Activated CD4-positive, alpha-beta T cell treated with anti-CD3 and anti-CD28 coated beads, Interleukin-2, Interleukin-4, amounts not matched to agents 100 ng/mL and 50 ng/mL, durations not matched to agents 16 hours and 8 hours (primary cell): ENCODE results near the gene MSGN1.

Experiments used
- DNase-seq: peaks from one replicate; pipeline ENCODE4 v3.0.0-alpha.2; 2020; ENCODE audit warnings: low spot score

Gene MSGN1, protein sequence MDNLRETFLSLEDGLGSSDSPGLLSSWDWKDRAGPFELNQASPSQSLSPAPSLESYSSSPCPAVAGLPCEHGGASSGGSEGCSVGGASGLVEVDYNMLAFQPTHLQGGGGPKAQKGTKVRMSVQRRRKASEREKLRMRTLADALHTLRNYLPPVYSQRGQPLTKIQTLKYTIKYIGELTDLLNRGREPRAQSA

DNA sequence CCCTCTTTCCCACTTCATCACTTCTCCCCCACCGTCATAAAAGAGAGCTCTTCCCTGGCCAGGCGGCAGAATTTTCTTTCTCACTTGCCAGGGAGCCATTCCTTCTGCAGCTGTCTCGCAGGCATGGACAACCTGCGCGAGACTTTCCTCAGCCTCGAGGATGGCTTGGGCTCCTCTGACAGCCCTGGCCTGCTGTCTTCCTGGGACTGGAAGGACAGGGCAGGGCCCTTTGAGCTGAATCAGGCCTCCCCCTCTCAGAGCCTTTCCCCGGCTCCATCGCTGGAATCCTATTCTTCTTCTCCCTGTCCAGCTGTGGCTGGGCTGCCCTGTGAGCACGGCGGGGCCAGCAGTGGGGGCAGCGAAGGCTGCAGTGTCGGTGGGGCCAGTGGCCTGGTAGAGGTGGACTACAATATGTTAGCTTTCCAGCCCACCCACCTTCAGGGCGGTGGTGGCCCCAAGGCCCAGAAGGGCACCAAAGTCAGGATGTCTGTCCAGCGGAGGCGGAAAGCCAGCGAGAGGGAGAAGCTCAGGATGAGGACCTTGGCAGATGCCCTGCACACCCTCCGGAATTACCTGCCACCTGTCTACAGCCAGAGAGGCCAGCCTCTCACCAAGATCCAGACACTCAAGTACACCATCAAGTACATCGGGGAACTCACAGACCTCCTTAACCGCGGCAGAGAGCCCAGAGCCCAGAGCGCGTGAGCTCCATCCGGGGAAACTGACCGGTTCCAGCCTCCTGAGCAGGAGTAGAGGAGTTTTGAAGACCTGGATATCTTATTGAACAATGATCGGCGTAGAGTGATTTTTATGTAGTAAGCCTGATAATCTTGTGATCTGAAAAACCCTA is at the start of gene MSGN1:
Gene MSGN1 (plus strand): TSS at position 65 of the 850 bp plus-strand sequence. CDS start 59 bp downstream, at position 124.
- no peak for DNase-seq

DNA sequence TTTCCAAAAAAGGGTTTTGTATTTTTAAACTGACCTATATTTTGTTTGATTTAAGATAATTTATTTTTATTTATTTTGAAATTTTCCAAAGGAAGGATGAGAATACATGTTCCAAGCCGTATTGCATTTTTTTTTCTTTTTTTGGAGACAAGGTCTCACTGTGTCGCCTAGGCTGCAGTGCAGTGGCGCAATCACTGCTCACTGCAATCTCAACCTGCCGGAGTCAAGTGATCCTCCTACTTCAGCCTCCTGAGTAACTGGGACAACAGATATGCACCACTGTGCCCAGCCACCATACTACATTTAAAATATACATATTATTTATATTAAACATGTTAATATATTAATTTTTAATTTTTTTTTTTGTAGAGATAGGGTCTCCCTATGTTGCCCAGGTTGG is 47.4 kb upstream of the MSGN1 start:
- no peak for DNase-seq

DNA sequence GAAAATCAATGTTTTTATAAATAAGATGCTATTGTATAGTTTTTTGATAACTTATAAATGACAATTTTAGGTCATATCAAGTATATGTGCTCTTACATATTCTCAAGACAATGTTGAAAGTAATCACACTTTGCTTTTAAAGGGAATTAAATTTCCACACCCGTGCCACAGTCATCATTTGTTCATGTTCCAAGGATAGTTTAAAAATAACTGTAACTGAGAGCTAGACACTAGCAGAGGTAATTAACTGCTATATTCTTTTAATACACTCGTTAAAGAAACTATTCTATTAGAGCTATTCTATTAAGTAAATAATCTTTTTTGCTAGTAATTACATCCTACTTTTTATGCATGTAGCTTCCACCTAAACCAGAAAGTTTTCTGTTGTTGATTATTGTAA is 44.3 kb upstream of the MSGN1 start:
- no peak for DNase-seq

DNA sequence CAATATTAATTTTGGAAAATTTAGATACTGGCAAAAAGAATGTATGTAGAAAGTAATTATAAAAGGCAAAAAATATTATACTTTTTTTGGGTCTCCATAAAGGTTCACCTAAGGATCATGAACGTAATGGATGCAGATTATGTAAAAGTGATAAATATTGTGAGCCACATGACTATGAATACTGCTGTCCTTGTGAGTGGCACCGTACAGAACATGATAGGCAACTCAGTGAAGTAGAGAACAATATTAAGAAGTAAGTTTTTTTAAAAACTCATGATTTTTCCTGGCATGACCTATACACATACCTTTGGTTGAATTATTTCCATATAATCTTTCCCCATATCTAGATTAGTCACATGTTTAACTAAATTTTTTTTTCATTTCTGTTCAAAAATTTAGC is 43.7 kb upstream of the MSGN1 start:
- no peak for DNase-seq

DNA sequence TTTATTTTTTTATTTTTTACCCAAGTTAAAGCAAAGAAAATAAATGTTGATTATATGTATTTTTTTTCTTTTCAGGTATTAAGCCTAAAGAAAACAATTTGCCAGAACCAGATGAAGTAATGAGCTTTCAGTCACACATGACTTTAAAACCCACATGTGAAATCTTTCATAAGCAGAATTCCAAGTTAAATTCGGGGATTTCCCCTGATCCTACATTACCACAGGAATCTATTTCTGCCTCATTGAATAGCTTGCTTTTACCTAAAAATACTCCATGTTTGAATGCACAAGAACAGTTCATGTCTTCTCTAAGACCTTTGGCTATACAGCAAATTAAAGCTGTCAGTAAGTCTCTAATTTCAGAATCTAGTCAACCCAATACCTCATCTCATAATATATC is 35.7 kb upstream of the MSGN1 start:
- no peak for DNase-seq

DNA sequence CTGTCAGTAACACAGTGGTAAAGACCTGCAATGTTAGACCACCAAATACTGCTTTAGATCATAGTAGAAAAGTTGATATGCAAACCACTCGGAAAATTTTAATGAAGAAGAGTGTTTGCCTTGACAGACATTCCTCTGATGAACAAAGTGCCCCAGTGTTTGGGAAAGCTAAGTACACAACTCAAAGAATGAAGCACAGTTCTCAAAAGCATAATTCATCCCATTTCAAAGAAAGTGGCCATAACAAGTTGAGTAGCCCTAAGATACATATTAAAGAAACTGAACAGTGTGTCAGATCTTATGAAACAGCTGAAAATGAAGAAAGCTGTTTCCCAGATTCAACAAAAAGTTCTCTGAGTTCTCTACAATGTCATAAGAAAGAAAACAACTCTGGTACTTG is 34.8 kb upstream of the MSGN1 start:
- no peak for DNase-seq

DNA sequence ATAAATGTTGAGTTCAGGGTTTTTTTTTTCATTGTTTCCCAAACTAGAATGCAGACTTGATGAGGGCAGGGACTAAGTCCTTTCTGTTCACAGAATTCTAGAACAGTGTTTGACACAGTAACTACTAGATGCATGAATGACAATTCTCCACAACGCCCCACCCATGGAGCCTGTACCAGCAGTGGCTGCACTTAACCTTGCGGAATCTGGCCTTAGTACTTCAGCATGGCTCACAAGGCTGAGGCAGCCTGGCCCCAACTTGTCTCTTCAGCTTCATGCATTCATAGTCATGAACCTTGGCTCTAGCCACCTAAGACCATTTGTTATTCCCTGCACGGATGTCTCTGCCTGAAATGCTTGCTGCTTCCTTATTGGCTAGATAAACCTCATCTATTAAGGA is 29.5 kb upstream of the MSGN1 start:
- no peak for DNase-seq

DNA sequence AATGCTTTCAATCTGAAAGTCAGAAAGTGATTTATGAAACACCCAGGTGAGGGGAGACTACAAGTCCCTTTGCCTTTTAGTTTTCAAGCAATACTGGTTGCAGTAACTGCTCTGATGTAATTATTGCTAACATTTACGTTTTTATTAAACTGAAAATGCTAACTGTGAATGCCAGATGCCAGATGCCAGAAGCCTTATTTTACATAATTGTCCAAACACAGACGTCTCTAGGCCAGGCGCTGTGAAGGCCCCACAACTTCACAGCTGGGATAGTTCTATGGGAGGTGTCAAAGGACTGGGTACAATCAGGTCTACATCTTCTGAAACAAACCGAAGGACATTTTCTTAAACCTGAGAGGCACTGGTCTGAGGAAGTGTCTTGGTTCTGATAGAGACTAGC is 27.5 kb upstream of the MSGN1 start:
- no peak for DNase-seq

DNA sequence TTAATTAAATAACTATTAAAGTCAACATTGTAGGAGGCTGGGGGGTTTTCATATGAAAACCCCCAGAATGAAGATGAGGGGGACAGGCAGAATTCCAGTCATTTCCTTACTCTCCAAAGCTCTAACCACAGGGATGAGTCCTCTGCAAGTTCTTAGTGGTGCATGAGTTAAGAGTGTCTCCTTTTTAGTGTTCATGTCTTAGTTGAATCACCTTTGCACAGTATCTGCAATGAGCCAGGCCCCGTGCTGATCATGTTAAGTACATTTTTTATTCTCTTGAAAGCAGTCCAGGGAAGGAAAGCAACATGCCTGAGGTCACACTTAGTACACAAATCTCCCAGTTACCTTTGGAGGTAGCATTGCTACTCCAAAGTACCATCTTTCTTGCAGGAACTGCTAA is 25.7 kb upstream of the MSGN1 start:
- peak; percentile 45 for DNase-seq

DNA sequence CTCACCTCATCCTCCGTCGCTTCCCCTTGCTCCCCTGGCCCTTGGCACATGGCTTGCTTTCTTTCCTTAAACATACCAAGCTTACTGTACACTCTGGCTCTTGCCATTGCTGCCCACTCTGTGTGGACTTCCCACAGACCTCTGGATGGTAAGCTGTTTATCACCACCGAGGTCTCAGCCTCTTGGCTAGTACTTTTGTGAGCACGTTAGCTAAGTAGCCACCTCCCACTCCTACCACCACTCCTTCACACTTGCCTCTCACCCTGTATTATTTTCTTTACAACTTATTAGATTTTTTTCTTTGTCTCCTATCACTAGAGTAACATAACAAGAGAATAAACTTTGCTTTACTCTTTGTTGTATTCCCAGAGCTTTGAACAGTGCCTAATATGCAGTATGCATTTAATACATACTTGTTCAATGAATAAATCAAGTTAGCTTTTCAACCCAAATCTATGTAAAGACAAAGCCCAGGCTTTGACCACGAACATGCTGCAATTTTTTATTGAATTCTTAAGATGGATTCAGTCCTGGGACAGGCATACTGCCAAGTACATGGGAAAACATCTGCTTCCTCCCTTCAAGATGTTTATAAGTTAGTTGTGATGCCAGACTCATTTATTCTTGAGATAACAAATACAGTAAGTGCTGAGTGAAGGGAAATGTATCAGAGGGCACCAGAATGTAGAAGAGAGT is 25.0 kb upstream of the MSGN1 start:
- DNase-seq = no peak

DNA sequence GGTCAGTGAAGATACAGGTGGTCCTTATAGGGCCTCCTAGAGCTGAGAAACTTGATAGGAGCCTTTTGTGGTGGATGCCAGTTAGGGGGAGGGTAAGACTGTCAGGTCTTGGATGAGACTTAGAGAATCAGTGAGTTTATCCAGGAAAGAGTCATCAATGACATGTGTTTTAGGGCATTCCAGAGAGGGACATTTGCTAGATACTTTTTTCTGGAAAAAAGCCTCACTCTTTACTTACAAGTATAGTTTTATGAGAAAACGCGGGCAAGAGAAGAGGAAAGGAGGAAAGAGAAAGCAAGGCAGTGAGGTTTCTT is 24.5 kb upstream of the MSGN1 start:
- DNase-seq = no peak

DNA sequence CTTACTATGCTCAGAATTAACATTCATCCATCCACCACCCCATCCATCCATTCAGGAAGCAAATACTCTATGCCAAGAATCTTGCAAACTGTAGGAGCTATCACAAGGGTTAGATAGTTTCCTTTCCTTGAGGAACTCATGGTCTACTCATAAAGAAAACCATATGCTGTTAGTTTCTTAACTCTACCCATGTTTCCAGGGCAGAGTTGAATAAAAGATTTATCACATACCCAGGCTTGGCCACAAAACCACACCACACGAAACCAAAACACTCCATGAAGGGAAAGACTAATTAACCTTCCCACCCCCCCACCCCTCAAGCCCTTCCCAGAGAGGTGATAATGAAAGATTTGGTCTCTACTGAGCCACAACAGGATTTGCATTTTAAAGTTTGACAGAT is 23.7 kb upstream of the MSGN1 start:
- peak; percentile 35 for DNase-seq

DNA sequence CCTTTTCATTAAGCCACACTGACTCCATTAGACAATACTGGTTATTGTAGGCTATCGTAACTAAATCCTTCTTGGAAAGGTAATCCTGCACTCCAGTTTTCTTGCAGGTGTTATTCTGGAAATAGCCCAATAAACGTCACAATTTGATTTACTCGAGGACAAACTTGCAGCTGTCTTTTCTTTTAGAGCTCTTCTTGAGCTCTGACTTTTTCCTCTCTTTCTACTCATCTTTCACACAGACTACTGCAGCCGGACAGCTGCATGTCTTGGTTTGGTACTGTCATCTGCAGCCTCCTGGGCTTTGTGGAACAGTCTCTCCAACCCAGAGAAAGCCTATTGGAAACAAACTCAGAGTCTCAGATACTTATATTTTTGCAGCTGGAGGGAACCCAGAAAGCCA is 23.0 kb upstream of the MSGN1 start:
- DNase-seq = no peak

DNA sequence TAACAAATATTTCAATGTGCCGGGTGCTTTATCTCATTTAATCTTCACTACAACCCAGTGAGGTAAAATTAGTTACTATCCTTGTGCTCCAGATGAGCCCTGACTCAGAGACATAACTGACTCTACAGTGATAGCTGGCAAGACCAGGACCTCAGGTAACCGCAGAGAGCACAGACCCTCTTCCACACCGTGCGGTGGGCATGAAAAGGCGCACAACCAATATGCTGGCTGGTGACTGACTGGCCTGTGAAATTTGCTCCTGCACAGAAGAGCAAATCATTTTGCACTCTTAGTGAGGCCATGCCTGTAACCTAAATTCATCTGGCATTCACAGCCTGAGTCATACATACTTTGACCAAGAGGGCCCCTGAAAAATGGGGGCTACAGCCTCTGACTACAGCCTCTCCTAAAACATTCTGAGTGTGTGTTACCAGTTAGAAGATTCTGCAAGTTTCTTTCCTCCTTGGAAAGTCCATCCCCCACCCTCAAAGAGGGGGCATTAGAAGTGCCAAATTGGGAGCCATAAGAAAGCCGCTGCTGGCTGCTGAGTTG is 22.4 kb upstream of the MSGN1 start:
- peak; percentile 14 for DNase-seq

DNA sequence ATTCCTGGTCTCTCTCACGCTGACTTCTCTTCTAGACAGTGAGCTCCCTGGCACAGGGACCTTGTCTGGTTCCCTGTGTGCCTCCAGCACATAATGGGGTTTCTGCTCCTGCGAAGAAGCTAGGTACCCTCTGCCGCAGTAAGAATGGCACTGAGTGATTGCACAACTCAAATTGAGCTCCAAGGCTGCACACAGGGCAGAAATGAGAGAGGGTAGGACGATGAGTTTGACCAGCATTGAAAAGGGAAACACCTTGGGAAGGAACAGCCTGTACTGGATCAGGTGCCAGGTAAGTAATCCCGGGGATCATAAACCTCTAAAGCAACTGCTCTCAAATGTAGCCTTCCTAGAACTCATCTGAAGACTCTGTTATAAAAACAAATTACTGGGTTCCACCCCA is 21.0 kb upstream of the MSGN1 start:
- no peak for DNase-seq

DNA sequence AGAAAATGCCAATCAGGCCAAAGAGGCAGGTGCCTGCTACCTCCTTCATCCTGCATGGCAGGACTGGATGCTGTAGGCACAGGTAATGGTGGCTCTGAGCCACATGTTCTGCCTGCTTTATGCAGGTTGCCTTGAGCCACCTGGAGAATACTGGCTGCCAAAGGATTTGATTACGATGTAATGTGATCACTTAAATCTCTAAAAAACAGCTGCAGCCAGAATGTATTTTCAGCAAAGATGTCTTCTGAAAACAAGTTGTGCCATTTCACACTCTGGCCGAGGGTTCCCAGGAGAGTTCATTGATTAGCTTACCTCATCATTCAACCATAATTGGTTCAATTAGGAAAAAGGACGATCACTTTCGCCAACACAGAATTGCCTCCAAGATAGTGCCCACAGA is 17.9 kb upstream of the MSGN1 start:
- no peak for DNase-seq

DNA sequence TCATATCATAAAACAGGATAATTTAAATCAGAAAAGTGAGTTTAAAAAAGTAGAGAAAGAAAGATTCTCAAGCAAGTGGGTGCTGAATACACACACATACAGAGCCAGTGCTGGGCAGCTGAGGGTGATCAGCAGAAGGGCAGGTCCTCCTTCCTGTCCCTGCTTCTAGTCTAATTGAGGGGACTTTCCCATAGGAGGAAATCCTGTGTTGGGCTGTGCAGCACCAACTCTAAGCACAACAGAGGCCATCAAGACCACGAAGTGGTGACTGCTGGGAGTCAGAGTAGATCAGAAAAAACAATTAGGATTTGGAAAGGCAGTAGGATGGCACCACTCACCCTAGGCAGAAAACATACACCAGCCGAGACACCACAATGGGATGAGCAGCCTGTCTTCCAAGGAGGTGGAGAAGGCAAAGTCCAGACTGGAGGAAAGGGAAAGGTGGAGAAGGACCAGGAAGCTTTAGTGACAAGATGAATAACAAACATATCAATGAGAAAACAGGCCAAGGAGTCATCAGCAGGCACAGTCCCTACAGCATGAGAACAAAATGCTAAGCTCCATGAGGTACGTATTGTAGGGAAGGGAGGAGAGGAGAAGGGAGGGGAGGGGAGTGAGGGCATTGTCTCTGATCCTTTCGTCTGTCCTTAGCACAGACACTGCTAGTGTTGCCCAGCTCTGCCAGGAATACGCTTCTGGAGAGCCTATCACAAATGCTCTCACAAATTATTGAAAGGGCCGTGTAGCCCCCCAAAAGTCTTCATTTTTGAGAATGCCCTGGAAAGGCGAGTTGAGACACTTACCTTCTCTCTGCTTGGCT is 16.7 kb upstream of the MSGN1 start:
- DNase-seq = no peak

DNA sequence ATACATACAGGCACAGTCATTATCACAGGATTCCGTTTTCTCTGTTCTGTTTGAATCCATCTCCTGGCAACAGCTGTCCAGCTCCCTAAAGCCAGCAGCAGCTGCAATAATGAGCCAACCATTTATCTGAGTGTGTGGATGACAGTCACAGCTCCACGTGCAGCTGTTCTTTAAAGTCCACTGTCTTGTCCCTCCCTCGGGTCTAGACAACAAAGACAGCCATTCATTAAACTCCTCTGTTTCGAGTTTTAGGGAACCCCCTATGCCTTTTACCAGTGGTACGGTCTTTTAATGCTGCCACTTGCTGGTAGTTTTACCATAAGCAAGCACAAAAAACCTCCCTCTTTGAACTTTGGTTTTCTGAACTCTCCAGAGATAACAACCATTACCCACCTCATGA is 16.0 kb upstream of the MSGN1 start:
- DNase-seq = no peak

DNA sequence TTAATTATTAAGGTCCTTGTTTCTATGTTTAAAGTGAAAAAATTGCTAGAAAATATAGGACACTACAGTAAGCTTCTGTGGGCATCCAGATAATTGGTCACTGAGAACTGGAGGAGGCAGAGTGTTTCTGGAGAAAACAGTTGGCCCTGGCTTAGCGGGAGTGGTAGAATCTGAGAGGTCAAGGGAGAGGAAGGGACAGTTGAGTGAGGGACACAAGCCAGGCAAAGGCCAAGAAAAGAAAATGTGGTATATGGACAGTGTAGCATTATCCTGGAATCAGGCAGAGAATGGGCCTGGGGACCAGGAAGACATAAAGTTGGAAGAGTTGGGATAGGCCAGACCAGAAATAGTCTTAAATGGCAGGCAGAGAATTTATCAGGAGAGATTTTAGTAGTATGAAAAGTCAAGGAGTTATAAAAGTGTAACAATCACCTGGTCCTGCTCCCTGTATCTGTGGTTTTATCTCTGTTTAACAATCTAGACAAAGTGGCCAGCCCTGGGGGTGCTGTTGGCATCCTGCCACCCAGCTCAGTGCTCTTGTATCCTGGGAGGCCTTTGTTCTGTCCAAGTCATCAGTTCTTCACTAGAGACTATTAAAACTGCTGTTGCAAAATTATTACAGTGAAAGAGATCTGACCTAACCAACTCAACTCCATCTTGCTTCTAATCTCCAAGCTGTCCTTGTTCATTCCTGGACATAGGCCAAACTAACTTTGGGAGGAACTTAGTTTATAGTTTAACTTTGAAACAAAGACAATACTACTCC is 15.4 kb upstream of the MSGN1 start:
- no peak for DNase-seq

DNA sequence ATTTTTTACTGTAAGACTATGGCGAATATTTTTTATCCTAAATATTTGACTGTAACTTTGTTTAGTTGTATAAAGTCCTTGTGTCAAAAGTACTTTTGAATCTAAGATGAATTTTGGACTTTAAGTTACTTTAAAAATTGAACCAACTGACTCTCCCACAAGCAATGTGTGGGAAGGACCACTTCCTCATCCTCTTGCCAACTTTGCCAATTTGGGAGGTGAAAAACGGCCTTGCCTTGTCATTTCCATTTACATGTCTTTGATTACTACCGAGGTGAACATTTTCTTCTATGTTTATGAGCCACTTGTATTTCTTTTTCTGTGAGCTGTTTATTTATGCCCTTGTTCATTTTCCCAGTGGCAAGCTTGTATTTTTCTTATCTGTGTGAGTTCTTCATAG is 12.8 kb upstream of the MSGN1 start:
- DNase-seq = no peak

DNA sequence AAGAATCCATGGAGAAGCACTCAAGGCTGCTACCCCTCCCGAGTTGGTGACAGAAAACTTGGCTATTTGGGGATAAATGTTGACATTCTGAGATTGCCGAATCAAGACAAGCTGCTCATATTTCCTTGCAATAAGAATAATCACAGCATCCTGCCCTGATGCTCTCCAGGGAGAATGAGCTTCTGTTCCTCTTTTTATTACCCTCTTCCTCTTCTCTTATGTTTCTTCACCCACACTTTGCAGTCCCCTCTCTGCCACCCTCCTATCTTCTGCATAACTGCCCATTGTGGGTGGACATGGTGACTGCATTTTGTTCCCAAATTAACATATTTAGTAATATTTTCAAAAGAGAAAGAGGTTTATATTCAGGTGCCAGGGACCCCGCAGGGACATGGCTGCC is 11.9 kb upstream of the MSGN1 start:
- no peak for DNase-seq

DNA sequence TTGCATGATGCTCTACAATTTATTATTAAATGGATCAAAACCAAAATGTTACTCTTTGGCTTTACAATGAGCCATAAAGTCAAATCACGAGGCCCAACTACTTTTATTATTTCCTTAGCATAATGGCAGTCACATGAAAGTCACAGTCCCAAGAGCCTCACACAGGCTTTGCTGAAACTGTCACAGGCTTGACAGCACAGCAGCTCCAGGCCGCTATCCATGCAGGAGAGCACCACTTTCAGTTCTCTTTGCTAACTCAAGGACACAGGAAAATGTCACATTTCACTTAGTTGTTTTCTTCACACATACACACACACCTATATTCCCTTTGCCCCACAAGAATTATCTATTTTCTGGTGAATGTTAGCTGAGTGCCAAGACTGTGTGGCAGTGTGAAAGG is 11.1 kb upstream of the MSGN1 start:
- no peak for DNase-seq
